ENCODE data around the gene NCKAP5L.
A peak's percentile ranks its signal among the peaks of the same experiment; 100 is the strongest.

The NCKAP5L gene

DNA sequence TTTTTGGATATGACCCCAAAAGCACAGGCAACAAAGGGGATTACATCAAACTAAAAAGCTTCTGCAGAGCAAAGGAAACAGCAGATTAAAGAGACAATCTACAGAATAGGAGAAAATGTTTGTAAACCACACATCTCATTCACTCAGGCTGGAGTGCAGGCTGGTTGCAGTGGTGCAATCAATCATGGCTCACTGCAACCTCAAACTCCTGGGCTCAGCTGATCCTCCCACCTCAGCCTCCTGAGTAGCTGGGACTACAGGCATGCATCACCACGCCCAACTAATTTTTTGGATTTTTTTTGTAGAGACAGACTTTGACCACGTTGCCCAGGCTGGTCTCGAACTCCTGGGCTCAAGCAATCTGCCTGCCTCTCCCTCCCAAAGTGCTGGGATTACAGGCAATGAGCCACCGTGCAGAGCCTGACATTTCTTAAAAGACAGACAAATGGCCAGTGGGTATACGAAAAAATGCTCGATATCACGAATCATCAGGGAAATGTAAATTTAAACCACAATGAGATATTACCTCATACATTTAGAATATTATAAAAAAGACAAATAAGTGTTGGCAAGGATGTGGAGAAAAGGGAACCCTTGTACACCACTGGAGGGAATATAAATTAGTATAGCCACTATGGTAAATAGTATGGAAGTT, 9.8 kb downstream of the NCKAP5L start:
- H2AFZ ChIP-seq (ENCODE audit: low read depth, low read length) = no peak overlapping the region
- peaks cover 25% of the 10 kb centered on the region for H3K4me1 ChIP-seq (ENCODE audit: control insufficient read depth, insufficient read depth, low read depth, low read length)
- H2BK12ac ChIP-seq (ENCODE audit: low read length in 2 of 2) = no peak overlapping the region
- no peak overlapping the region for H3K4me2 ChIP-seq (ENCODE audit: low read length, poor library complexity, severe bottlenecking)
- H2BK15ac ChIP-seq (ENCODE audit: low read depth, poor library complexity, severe bottlenecking) = no peak overlapping the region
- 88% methylated on average over 4 of the region's 7 CpGs for WGBS
- H3K9ac ChIP-seq (ENCODE audit: low read length) = no peak overlapping the region
- H2BK120ac ChIP-seq (ENCODE audit: low read depth, low read length) = no peak overlapping the region
- no peak overlapping the region for H3K18ac ChIP-seq (ENCODE audit: low read depth in 1 of 2, low read length in 2 of 2)
- no peak overlapping the region for H2AK5ac ChIP-seq (ENCODE audit: low read length, severe bottlenecking)
- H2BK5ac ChIP-seq (ENCODE audit: low read depth, low read length, poor library complexity, severe bottlenecking) = no peak overlapping the region
- peaks cover 17% of the 10 kb centered on the region for H3K79me1 ChIP-seq (replicated peaks; ENCODE audit: low read length, poor library complexity, severe bottlenecking)
- no peaks in the 10 kb centered on the region for H3K27me3 ChIP-seq (ENCODE audit: control insufficient read depth in 1 of 2, insufficient read depth in 1 of 2, low read length in 2 of 2)
- H3K27ac ChIP-seq (ENCODE audit: low read length, poor library complexity, severe bottlenecking) = no peak overlapping the region
- H4K8ac ChIP-seq (ENCODE audit: low read length) = no peak overlapping the region
- DNase-seq = no peak
- no peak overlapping the region for H3K4me3 ChIP-seq (ENCODE audit: insufficient read depth in 1 of 2, low read depth in 1 of 2, low read length in 2 of 2)
- H3K4ac ChIP-seq (ENCODE audit: low read depth in 1 of 2, low read length in 2 of 2) = no peak overlapping the region
- no peak overlapping the region for H3K23ac ChIP-seq (ENCODE audit: low read length in 2 of 2)
- no peak overlapping the region for H4K91ac ChIP-seq (ENCODE audit: low read length)
- no peaks in the 10 kb centered on the region for H3K9me3 ChIP-seq (ENCODE audit: control insufficient read depth, low read length)
- no peak overlapping the region for H3K14ac ChIP-seq (ENCODE audit: low read length in 2 of 2)
- peaks cover 38 to 39% of the 10 kb centered on the region in 2 experiments for H3K36me3 ChIP-seq (ENCODE audit: control insufficient read depth in 1 of 2, insufficient read depth in 2 of 2, low read depth in 1 of 2, low read length in 2 of 2)

GRCh38 chr12:49813131-49813530, 15.1 kb downstream of the NCKAP5L start:
- H3K4ac ChIP-seq (ENCODE audit: low read depth in 1 of 2, low read length in 2 of 2) = no peak overlapping the region
- no CpG with 5 or more reads among the region's 1 CpG for WGBS
- no peak overlapping the region for H2AK5ac ChIP-seq (ENCODE audit: low read length, severe bottlenecking)

DNA sequence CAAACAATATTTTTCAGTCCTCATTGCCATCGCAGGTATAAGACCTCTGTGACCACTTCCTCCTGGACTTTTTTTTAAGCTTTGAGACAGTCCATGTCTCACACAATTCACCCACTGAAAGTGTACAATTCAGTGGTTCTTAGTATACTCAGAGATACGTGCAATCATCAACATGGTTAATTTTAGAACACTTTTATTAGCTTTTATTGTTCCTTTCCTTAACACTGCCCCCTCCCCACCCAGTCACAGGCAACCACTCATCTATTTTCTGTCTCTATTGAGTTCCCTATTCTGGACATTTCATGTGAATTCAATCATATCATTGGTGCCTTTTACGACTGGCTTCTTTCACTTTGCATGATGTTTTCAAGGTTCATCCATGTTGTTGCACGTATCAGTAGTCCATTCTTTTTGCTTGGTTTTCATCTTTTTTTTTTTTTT, 16.2 kb downstream of the NCKAP5L start:
- no peak overlapping the region for H3K4ac ChIP-seq (ENCODE audit: low read depth in 1 of 2, low read length in 2 of 2)
- no peak for DNase-seq
- H3K4me3 ChIP-seq (ENCODE audit: insufficient read depth in 1 of 2, low read depth in 1 of 2, low read length in 2 of 2) = no peak overlapping the region
- no peak overlapping the region for H4K91ac ChIP-seq (ENCODE audit: low read length)
- H3K14ac ChIP-seq (ENCODE audit: low read length in 2 of 2) = no peak overlapping the region
- peaks cover 31% of the 10 kb centered on the region for H3K4me1 ChIP-seq (ENCODE audit: control insufficient read depth, insufficient read depth, low read depth, low read length)
- H3K79me1 ChIP-seq (replicated peaks; ENCODE audit: low read length, poor library complexity, severe bottlenecking) = peaks cover 46% of the 10 kb centered on the region
- no peak overlapping the region for H3K27ac ChIP-seq (ENCODE audit: low read length, poor library complexity, severe bottlenecking)
- H3K4me2 ChIP-seq (ENCODE audit: low read length, poor library complexity, severe bottlenecking) = no peak overlapping the region
- H2AFZ ChIP-seq (ENCODE audit: low read depth, low read length) = no peak overlapping the region
- no peak overlapping the region for H2BK5ac ChIP-seq (ENCODE audit: low read depth, low read length, poor library complexity, severe bottlenecking)
- H2BK15ac ChIP-seq (ENCODE audit: low read depth, poor library complexity, severe bottlenecking) = no peak overlapping the region
- no peaks in the 10 kb centered on the region for H3K9me3 ChIP-seq (ENCODE audit: control insufficient read depth, low read length)
- no peaks in the 10 kb centered on the region for H3K27me3 ChIP-seq (ENCODE audit: control insufficient read depth in 1 of 2, insufficient read depth in 1 of 2, low read length in 2 of 2)
- 87% methylated on average over 4 of the region's 4 CpGs for WGBS
- no peak overlapping the region for H4K8ac ChIP-seq (ENCODE audit: low read length)
- no peak overlapping the region for H2AK5ac ChIP-seq (ENCODE audit: low read length, severe bottlenecking)
- no peak overlapping the region for H2BK120ac ChIP-seq (ENCODE audit: low read depth, low read length)
- H3K9ac ChIP-seq (ENCODE audit: low read length) = no peak overlapping the region
- no peak overlapping the region for H3K23ac ChIP-seq (ENCODE audit: low read length in 2 of 2)
- H2BK12ac ChIP-seq (ENCODE audit: low read length in 2 of 2) = no peak overlapping the region
- peaks cover 35 to 40% of the 10 kb centered on the region in 2 experiments for H3K36me3 ChIP-seq (ENCODE audit: control insufficient read depth in 1 of 2, insufficient read depth in 2 of 2, low read depth in 1 of 2, low read length in 2 of 2)
- H3K18ac ChIP-seq (ENCODE audit: low read depth in 1 of 2, low read length in 2 of 2) = no peak overlapping the region

More at GRCh38 chr12:49813131-49813530, 15.1 kb downstream of the NCKAP5L start:
- Histone ChIP-seq H2BK5ac (ENCODE audit: low read depth, low read length, poor library complexity, severe bottlenecking) (no peak overlapping the region), H4K91ac (ENCODE audit: low read length) (no peak overlapping the region), H3K27me3 (ENCODE audit: control insufficient read depth in 1 of 2, insufficient read depth in 1 of 2, low read length in 2 of 2) (no peaks in the 10 kb centered on the region), H2BK120ac (ENCODE audit: low read depth, low read length) (no peak overlapping the region), H3K4me3 (ENCODE audit: insufficient read depth in 1 of 2, low read depth in 1 of 2, low read length in 2 of 2) (no peak overlapping the region), H3K4me1 (ENCODE audit: control insufficient read depth, insufficient read depth, low read depth, low read length) (peaks cover 26% of the 10 kb centered on the region), H3K79me1 (replicated peaks; ENCODE audit: low read length, poor library complexity, severe bottlenecking) (peaks cover 38% of the 10 kb centered on the region), H3K14ac (ENCODE audit: low read length in 2 of 2) (no peak overlapping the region), H3K36me3 (ENCODE audit: control insufficient read depth in 1 of 2, insufficient read depth in 2 of 2, low read depth in 1 of 2, low read length in 2 of 2) (peaks cover 29 to 36% of the 10 kb centered on the region in 2 experiments), H3K27ac (ENCODE audit: low read length, poor library complexity, severe bottlenecking) (no peak overlapping the region), H3K23ac (ENCODE audit: low read length in 2 of 2) (no peak overlapping the region), H3K9me3 (ENCODE audit: control insufficient read depth, low read length) (no peaks in the 10 kb centered on the region), H2BK12ac (ENCODE audit: low read length in 2 of 2) (no peak overlapping the region), H2AFZ (ENCODE audit: low read depth, low read length) (no peak overlapping the region), H2BK15ac (ENCODE audit: low read depth, poor library complexity, severe bottlenecking) (no peak overlapping the region), H3K9ac (ENCODE audit: low read length) (no peak overlapping the region), H4K8ac (ENCODE audit: low read length) (no peak overlapping the region), H3K4me2 (ENCODE audit: low read length, poor library complexity, severe bottlenecking) (no peak overlapping the region), H3K18ac (ENCODE audit: low read depth in 1 of 2, low read length in 2 of 2) (no peak overlapping the region)
- DNase-seq = no peak

- Histone ChIP-seq H2BK15ac (ENCODE audit: low read depth, poor library complexity, severe bottlenecking) (no peak overlapping the region), H3K4me3 (ENCODE audit: insufficient read depth in 1 of 2, low read depth in 1 of 2, low read length in 2 of 2) (no peak overlapping the region), H3K27me3 (ENCODE audit: control insufficient read depth in 1 of 2, insufficient read depth in 1 of 2, low read length in 2 of 2) (no peaks in the 10 kb centered on the region), H2AFZ (ENCODE audit: low read depth, low read length) (no peak overlapping the region), H2BK120ac (ENCODE audit: low read depth, low read length) (no peak overlapping the region), H2BK12ac (ENCODE audit: low read length in 2 of 2) (no peak overlapping the region), H3K9ac (ENCODE audit: low read length) (no peak overlapping the region), H3K23ac (ENCODE audit: low read length in 2 of 2) (no peak overlapping the region), H3K18ac (ENCODE audit: low read depth in 1 of 2, low read length in 2 of 2) (peak overlapping the region in 1 of 2 experiments; percentile 14), H3K14ac (ENCODE audit: low read length in 2 of 2) (peak overlapping the region in 1 of 2 experiments; percentile 74), H3K9me3 (ENCODE audit: control insufficient read depth, low read length) (no peaks in the 10 kb centered on the region), H2AK5ac (ENCODE audit: low read length, severe bottlenecking) (no peak overlapping the region), H3K36me3 (ENCODE audit: control insufficient read depth in 1 of 2, insufficient read depth in 2 of 2, low read depth in 1 of 2, low read length in 2 of 2) (peaks cover 35 to 45% of the 10 kb centered on the region in 2 experiments), H2BK5ac (ENCODE audit: low read depth, low read length, poor library complexity, severe bottlenecking) (peak overlapping the region; percentile 76), H3K79me1 (replicated peaks; ENCODE audit: low read length, poor library complexity, severe bottlenecking) (peaks cover 53% of the 10 kb centered on the region), H3K4ac (ENCODE audit: low read depth in 1 of 2, low read length in 2 of 2) (no peak overlapping the region), H3K4me2 (ENCODE audit: low read length, poor library complexity, severe bottlenecking) (no peak overlapping the region), H4K91ac (ENCODE audit: low read length) (peak overlapping the region; percentile 34), H4K8ac (ENCODE audit: low read length) (no peak overlapping the region), H3K4me1 (ENCODE audit: control insufficient read depth, insufficient read depth, low read depth, low read length) (peaks cover 32% of the 10 kb centered on the region), H3K27ac (ENCODE audit: low read length, poor library complexity, severe bottlenecking) (no peak overlapping the region)
- DNase-seq = no peak
- 90% methylated on average over 5 of the region's 5 CpGs for WGBS
These were observed 17.1 kb downstream of the NCKAP5L start for GRCh38 chr12:49811136-49811535.

All from mesenchymal stem cell (in vitro differentiated cells and primary cell).